ENCODE data around the gene ENPP3. TPM values are rescaled to one million over a fixed set of nuclear protein-coding genes. Genes with fewer than 3 reads are reported as not detected.

Gene ENPP3
- total and polyA plus RNA-seq, 12 donors, result 0.07 to 0.33 (median 0.15) TPM; not detected in 3

- no peaks in the 10 kb centered on the region for H3K36me3 ChIP-seq
- no peak overlapping the region for H3K27ac ChIP-seq
- intact Hi-C loops (cut with DNase I), result no loop called here
- 78 to 80% methylated on average over 6 of the region's 6 CpGs for WGBS, 2 donors
- H3K9me3 ChIP-seq, result no peaks in the 10 kb centered on the region
- H3K27me3 ChIP-seq, result no peaks in the 10 kb centered on the region
- DNase-seq (no peak), ATAC-seq (no peak)
- no peak overlapping the region for H3K4me3 ChIP-seq
- TF ChIP-seq CTCF (IDR thresholded peaks at IDR 0.05), result no peak
- peaks cover 0 to 16% (median 7%) of the 10 kb centered on the region in 9 donors for H3K4me1 ChIP-seq
These were observed 124.1 kb downstream of the ENPP3 start for GRCh38 chr6:131761060-131761761.

GRCh38 chr6:131761762-131762067, 124.6 kb downstream of the ENPP3 start:
- intact Hi-C loops (cut with DNase I), result no loop called here
- Histone ChIP-seq H3K4me1 (peaks cover 0 to 18% (median 7%) of the 10 kb centered on the region in 9 donors), H3K9me3 (no peaks in the 10 kb centered on the region), H3K27me3 (no peaks in the 10 kb centered on the region), H3K27ac (no peak overlapping the region), H3K36me3 (no peaks in the 10 kb centered on the region), H3K4me3 (no peak overlapping the region)
- no peak for ATAC-seq
- TF ChIP-seq CTCF (IDR thresholded peaks at IDR 0.05), result no peak
- DNase-seq, result no peak
- 56 to 65% methylated on average over 1 of the region's 1 CpG for WGBS, 2 donors

- H3K4me1 ChIP-seq, result peaks cover 0 to 18% (median 7%) of the 10 kb centered on the region in 9 donors
- no peaks in the 10 kb centered on the region for H3K27me3 ChIP-seq
- no peak overlapping the region for H3K27ac ChIP-seq
- DNase-seq (no peak), ATAC-seq (no peak)
- 89 to 91% methylated on average over 2 of the region's 2 CpGs for WGBS, 2 donors
- no peak for TF ChIP-seq CTCF (IDR thresholded peaks at IDR 0.05)
- no peak overlapping the region for H3K4me3 ChIP-seq
- intact Hi-C loops (cut with DNase I), result no loop called here
- H3K9me3 ChIP-seq, result no peaks in the 10 kb centered on the region
- no peaks in the 10 kb centered on the region for H3K36me3 ChIP-seq
These were observed 125.9 kb downstream of the ENPP3 start for GRCh38 chr6:131762984-131763383.

- intact Hi-C loops (cut with DNase I), result no loop called here
- WGBS, 2 donors, result 44 to 54% methylated on average over 1 of the region's 1 CpG
- no peak overlapping the region for H3K27ac ChIP-seq
These were observed 126.6 kb downstream of the ENPP3 start for GRCh38 chr6:131763749-131764148.

More at GRCh38 chr6:131763749-131764148, 126.6 kb downstream of the ENPP3 start:
- H3K36me3 ChIP-seq, result no peaks in the 10 kb centered on the region
- ATAC-seq (no peak), DNase-seq (no peak)
- peaks cover 0 to 18% (median 7%) of the 10 kb centered on the region in 9 donors for H3K4me1 ChIP-seq
- TF ChIP-seq CTCF (IDR thresholded peaks at IDR 0.05), result no peak
- H3K27me3 ChIP-seq, result no peaks in the 10 kb centered on the region
- H3K4me3 ChIP-seq, result no peak overlapping the region
- H3K9me3 ChIP-seq, result no peaks in the 10 kb centered on the region
